NCI-H748 treated with DMSO at 0.1 percent for 48 hours (cell line): ENCODE results near the gene SLC16A10.
"Not testable (repeated sequence)": the region's sequence is repeated elsewhere in the genome, so short reads cannot be mapped to it uniquely, and the experiment has no call there.

ENCODE experiments used
- DNase-seq: peaks from one replicate; lab custom pipeline; 2025; lab: John Stamatoyannopoulos, UW

Gene SLC16A10

DNA sequence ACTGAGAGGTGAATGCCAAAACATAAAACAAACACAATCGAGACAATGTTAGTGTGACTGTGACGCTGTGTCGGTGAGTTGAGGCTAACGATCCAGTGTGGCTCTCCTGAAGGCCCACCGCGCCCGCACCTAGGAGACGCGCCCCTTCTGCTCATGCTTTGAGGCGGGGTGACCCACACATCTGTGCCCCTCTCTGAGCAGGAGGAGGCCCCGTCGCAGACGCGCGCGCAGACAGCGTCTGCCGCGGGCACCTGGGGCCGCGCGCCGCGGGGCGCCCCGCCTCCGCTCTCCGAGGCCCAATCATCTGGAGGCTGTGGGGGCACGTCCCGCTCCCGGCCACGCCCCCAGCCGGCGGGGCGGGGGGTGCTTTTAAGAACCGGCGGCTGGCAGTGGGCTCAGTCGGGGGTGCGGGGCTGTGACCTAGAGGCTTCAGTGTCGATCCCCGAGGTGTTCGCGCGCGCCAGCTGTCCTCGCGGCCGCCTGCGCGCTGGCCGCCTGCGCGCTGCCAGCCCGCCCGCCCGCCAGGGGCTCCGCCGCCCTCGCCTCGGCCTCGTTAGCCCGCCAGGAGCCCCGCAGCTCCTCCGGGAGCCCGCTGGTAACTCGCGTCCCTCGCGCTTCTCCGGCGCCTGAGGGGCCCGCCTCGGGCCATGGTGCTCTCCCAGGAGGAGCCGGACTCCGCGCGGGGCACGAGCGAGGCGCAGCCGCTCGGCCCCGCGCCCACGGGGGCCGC is at the start of gene SLC16A10:
SLC16A10 (plus strand) TSS at position 398 of the 730 bp plus-strand sequence; CDS start at position 648, 250 bp downstream.
- DNase-seq: peak; percentile 67

DNA sequence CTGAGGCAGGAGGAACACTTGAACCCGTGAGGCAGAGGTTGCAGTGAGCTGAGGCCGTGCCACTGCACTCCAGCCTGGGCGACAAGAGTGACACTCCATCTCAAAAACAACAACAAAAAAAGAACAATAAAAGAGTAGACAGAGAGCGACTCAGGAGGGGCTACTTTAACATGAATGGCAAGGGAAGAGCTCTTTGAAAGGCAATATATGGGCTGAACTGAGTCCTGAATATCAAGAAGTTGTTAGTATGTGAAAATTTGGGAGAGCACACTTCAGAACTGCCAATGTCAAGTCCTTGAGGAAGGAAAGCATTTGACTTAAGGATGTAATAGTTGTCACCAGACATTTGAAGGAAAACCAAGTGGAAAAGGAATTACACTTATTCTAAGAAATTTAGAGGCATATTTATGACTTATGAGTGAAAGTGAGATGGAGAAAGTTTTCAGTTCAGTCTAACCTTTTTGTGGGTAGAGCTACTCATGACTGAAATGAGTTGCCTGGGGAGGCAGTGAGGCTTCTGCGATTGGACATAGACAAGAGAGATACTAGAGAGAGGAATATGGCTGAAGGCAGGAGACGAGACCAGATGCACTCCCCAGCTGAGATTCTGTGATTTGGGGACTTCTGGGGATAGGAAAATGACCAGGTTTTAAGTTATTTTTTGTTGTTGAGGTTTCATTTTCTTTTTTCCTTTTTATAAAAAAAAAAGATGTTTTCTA is 48.6 kb upstream of the SLC16A10 start:
- DNase-seq: no peak

DNA sequence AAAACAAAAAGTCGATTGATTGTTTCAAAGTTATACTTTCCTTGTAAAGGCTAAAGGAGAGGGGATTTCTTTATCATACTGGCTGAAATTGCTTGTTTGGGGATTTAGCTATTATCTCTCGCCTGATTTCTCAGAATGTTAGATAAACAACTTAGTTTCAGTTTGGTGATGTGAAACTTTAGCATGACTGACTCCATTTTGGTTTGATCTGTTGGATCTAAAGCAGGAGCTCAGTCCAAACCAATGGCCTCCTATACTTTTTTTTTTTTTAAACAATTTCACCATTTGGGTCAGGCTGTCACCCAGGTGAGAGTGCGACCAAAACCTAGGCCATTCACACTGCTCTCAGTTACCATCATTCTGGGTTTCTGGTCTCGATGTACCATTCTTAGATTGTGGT is 45.4 kb upstream of the SLC16A10 start:
- DNase-seq: no peak

DNA sequence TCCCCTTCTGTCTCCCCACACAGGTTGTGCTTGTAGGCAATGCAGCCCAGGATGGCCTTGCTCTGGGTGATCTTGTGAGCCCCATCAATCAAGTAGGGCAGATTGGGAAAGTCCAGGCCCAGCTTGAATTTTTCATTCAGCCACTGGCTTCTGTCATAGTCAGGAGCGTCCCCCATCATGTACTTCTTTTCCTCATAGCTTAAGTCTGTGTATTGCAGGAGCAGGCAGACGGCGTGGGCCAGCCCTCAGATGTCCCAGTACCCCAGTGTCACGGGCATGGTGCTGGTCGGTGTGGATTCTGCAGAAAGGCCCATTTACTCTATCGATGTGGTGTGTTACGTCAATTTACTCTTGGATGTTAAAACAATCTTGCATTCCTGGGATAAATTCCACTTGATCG is 40.1 kb upstream of the SLC16A10 start:
- no peak for DNase-seq

- no peak for DNase-seq
Observed at GRCh38 chr6:111050261-111051023, 36.9 kb upstream of the SLC16A10 start.

DNA sequence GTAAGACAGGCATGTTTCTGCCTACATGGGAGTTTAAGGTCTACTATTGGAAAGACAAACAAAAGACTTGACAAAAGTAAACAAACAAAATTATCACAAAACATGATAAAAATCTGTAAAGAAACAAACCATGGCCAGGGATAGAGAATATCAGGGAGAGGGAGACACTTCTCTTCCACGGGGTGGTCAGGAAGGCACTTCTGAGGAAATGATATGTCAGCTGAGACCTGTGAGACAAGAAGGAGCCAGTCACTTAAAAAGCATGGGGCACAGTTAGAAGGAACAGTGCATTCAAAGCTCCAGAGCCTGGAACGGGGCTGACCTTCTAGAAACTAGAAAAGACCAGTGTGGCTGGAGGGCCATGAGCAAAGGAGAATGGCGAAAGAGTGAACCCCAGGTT is 35.1 kb upstream of the SLC16A10 start:
- DNase-seq: no peak

GRCh38 chr6:111057074-111057752 is 30.1 kb upstream of the SLC16A10 start:
- DNase-seq: peak; percentile 66

DNA sequence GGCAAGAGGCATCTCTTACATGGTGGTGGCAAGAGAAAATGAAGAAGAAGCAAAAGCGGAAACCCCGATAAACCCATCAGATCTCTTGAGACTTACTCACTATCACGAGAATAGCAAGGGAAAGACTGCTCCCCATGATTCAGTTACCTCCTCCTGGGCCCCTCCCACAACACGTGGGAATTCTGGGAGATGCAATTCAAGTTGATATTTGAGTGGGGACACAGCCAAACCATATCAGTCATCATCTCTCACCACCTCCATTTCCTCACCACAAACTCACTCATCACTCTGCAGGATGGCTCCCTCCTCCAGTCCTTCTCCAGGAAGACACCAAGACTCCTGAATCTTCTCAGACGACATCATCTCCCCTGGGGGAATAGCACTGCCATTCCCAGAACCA is 25.8 kb upstream of the SLC16A10 start:
- DNase-seq: no peak

- DNase-seq: not testable (repeated sequence)
Observed at GRCh38 chr6:111061985-111062384, 25.3 kb upstream of the SLC16A10 start.

DNA sequence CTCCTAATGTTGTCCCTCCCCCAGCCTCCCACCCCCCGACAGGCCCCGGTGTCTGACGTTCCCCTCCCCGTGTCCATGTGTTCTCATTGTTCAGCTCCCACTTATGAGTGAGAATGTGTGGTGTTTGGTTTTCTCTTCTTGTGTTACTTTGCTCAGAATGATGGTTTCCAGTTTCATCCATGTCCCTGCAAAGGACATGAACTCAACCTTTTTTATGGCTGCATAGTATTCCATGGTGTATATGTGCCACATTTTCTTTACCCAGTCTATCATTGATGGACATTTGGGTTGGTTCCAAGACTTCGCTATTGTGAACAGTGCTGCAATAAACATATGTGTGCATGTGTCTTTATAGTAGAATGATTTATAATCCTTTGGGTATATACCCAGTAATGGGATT is 24.4 kb upstream of the SLC16A10 start:
- not testable (repeated sequence) for DNase-seq

- DNase-seq: no peak
Observed at GRCh38 chr6:111068109-111068865, 19.0 kb upstream of the SLC16A10 start.

- DNase-seq: no peak
Observed at GRCh38 chr6:111068866-111069234, 18.5 kb upstream of the SLC16A10 start.

DNA sequence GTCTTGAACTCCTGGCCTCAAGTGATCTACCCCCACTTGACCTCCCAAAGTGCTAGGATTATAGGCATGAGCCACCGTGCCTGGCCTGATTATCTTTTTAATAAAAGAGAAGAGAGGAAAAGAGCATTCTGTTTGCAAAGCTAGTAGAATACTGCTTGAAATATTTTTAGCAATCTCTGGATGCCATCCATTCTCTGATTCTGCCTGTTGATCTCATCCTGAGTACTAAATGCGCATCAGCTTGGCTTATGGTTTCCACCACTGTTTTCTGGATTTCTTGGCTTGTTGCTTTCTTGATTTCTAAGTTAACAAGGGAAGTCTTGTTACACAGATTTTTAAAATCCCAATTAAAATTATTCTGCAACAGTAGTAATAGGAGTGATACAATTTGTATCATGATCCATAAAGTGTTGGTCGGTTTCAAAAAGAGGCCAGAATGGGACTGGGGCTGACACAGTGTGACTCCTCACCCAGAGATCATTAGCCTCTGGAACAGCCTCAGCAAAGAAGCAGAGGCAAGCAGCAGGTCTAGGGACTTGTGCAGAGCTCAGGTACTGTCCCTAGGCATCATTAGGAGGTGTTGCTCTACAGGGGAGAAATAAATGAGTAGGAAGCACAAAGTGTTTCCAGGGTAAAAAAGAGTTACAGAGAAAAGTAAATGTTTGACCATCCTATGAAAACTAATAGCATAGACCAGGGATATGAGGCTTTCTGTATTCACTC is 17.8 kb upstream of the SLC16A10 start:
- no peak for DNase-seq

- DNase-seq: no peak
Observed at GRCh38 chr6:111070105-111071005, 16.9 kb upstream of the SLC16A10 start.

DNA sequence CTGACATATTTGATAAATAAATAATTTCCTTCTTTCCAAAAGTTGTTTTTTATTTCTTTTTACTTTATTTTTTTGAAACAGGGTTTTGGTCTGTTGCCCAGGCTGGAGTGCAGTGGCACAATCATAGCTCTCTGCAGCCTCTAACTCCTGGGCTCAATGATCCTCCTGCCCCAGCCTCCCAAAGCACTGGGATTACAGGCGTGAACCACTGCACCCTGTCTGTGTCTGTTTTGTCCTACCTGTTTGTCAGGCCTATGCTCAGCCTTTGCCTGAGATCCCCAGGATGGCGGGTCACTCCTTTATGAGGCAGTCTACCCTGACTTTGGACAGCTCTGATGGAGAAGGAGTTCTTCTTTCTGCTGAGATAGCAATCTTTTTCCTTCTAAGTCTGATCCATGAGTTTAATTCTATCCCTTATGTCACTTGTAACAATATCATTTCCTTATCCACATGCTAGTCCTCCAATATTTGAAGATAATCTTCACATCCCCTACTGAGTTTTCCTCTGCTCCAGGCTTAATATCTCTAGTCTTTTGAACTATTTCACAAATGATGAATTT is 14.4 kb upstream of the SLC16A10 start:
- DNase-seq: no peak

GRCh38 chr6:111074311-111074710 is 13.0 kb upstream of the SLC16A10 start:
- no peak for DNase-seq

DNA sequence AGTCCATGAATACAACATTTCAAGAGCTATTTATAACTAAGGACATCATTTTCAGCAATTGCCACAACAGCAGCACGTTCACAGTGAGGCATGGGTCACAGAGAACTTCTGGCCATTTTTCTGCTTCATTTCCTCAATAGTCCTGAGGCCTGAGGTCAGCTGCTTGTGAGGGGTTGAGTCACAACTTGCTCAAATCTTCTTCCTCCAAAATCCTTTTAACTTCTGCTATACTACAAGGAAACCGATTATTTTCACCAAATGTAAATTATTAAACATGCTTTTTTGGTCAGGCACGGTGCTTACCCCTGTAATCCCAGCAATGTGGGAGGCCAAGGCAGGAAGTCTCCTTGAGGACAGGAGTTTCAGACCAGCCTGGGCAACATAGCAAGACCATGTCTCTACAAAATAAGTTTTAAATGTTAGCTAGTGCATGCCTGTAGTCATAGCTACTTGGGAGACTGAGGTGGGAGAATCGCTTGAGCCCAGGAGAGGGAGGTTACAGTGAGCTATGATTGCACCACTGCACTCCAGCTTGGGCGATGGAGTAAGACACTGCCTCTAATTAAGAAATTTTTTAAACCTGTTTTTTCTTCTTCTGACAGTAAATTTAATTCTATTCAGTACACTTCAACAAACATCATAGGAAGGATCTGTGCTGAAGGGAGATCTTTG is 11.1 kb upstream of the SLC16A10 start:
- DNase-seq: no peak

DNA sequence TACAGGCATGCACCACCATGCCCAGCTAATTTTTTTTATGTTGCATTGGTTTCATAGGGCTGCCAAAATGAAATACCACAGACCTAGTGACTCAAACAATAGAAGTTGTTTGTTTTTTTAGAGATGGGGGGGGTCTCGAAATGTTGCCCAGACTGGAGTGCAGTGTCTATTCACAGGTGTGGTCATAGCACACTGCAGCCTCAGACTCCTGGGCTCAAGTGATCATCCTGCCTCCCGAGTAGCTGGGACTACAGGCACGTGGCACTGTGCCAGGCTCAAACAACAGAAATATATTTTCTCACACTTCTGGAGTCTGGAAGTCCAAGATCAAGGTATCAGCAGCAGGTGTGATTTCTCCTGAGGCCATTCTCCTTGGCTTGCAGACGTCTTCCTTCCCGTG is 6.6 kb upstream of the SLC16A10 start:
- no peak for DNase-seq

- DNase-seq: no peak
Observed at GRCh38 chr6:111086685-111087084, 618 bp upstream of the SLC16A10 start.
